ENCODE results near the gene PCBP3. TPM values are rescaled to one million over a fixed set of nuclear protein-coding genes. Genes with fewer than 3 reads are reported as not detected.

PCBP3 gene
- polyA plus RNA-seq, 1 experiment: 1.6 TPM

GRCh38 chr21:45979651-45980050 is 336.1 kb downstream of the PCBP3 start:
- TF ChIP-seq CTCF (IDR thresholded peaks at IDR 0.05; ENCODE audit: low read depth, low read length): no peak
- ChIA-PET CTCF (interaction anchor here (0.6 kb wide), 1 partner anchor 159 kb away, joined by 3 read pairs; no protein-coding TSS in a partner anchor), POLR2A (no interaction called here)
- H3K9me3 ChIP-seq (ENCODE audit: control insufficient read depth, insufficient read depth, low read length): peaks cover 17% of the 10 kb centered on the region; the same call in 1 of the 2 replicates
- H3K27me3 ChIP-seq (ENCODE audit: control insufficient read depth, insufficient read depth, low read length): no peaks in the 10 kb centered on the region
- no peak for DNase-seq (ENCODE audit: low read depth, low spot score)
- no peak overlapping the region for H3K27ac ChIP-seq (ENCODE audit: low read depth, low read length)
- H3K4me3 ChIP-seq (ENCODE audit: low read depth, low read length): no peak overlapping the region

GRCh38 chr21:45980271-45980670 is 336.7 kb downstream of the PCBP3 start:
- no peak for TF ChIP-seq CTCF (IDR thresholded peaks at IDR 0.05; ENCODE audit: low read depth, low read length)
- POLR2A ChIA-PET: no interaction called here
- no peaks in the 10 kb centered on the region for H3K27me3 ChIP-seq (ENCODE audit: control insufficient read depth, insufficient read depth, low read length)
- no peak overlapping the region for H3K27ac ChIP-seq (ENCODE audit: low read depth, low read length)
- DNase-seq (ENCODE audit: low read depth, low spot score): no peak
- CTCF ChIA-PET: no interaction called here
- H3K9me3 ChIP-seq (ENCODE audit: control insufficient read depth, insufficient read depth, low read length): peaks cover 17% of the 10 kb centered on the region; the same call in 1 of the 2 replicates
- no peak overlapping the region for H3K4me3 ChIP-seq (ENCODE audit: low read depth, low read length)

GRCh38 chr21:45980697-45981096 is 337.2 kb downstream of the PCBP3 start:
- CTCF ChIA-PET: no interaction called here
- H3K9me3 ChIP-seq (ENCODE audit: control insufficient read depth, insufficient read depth, low read length): peaks cover 17% of the 10 kb centered on the region; the same call in 1 of the 2 replicates
- H3K27me3 ChIP-seq (ENCODE audit: control insufficient read depth, insufficient read depth, low read length): no peaks in the 10 kb centered on the region
- H3K27ac ChIP-seq (ENCODE audit: low read depth, low read length): peak overlapping the region; percentile 87
- no peak for DNase-seq (ENCODE audit: low read depth, low spot score)
- POLR2A ChIA-PET: interaction anchor here (0.8 to 2.7 kb wide), 7 partner anchors 9 to 150 kb away, joined by 3 to 17 read pairs (median 4); no protein-coding TSS in a partner anchor
- TF ChIP-seq CTCF (IDR thresholded peaks at IDR 0.05; ENCODE audit: low read depth, low read length): no peak
- peak overlapping the region; percentile 63 for H3K4me3 ChIP-seq (ENCODE audit: low read depth, low read length)

GRCh38 chr21:45981151-45982091 is 337.9 kb downstream of the PCBP3 start, which contains the start of gene COL6A1:
Gene COL6A1 (plus strand): TSS chr21:45981770. CDS start chr21:45981851, 81 bp downstream.
- Histone ChIP-seq H3K4me3 (ENCODE audit: low read depth, low read length) (peak within 1 kb of the TSS; percentile 98), H3K27me3 (ENCODE audit: control insufficient read depth, insufficient read depth, low read length) (no peaks in the 10 kb centered on the region), H3K9me3 (ENCODE audit: control insufficient read depth, insufficient read depth, low read length) (peaks cover 17% of the 10 kb centered on the region; the same call in 1 of the 2 replicates), H3K27ac (ENCODE audit: low read depth, low read length) (peak within 1 kb of the TSS; percentile 87)
- ChIA-PET POLR2A (interaction anchor here (0.6 to 2.7 kb wide), 13 partner anchors 8 to 418 kb away, joined by 3 to 17 read pairs (median 4); no protein-coding TSS in a partner anchor), CTCF (interaction anchor here (0.6 to 1.6 kb wide), 2 partner anchors 162 to 654 kb away, joined by 3 to 5 read pairs; partner anchors contain the start of gene PRMT2)
- no peak for TF ChIP-seq CTCF (IDR thresholded peaks at IDR 0.05; ENCODE audit: low read depth, low read length)
- peak; percentile 78 for DNase-seq (ENCODE audit: low read depth, low spot score)
